ENCODE results near the gene EMILIN3. TPM values are rescaled to one million over a fixed set of nuclear protein-coding genes. Genes with fewer than 3 reads are reported as not detected.

Gene EMILIN3
- total RNA-seq, 1 donor from 2014 or later, result 0.20 TPM

- FAIRE-seq (no peak), DNase-seq (ENCODE audit: low read depth) (no peak)
- Histone ChIP-seq H2AFZ (ENCODE audit: low read depth, low read length) (no peak overlapping the region), H3K27me3 (ENCODE audit: insufficient read depth, low read length) (peaks cover 14% of the 10 kb centered on the region), H3K4me1 (ENCODE audit: insufficient read depth, low read length) (no peaks in the 10 kb centered on the region), H3K4me3 (ENCODE audit: insufficient read depth, low read depth, low read length) (no peak overlapping the region), H4K20me1 (ENCODE audit: insufficient read depth, low read length) (no peaks in the 10 kb centered on the region), H3K27ac (ENCODE audit: low read depth, low read length) (no peak overlapping the region), H3K9me3 (ENCODE audit: insufficient read depth, low read depth, low read length) (no peaks in the 10 kb centered on the region), H3K79me2 (ENCODE audit: insufficient read depth, low read length) (no peaks in the 10 kb centered on the region), H3K36me3 (ENCODE audit: insufficient read depth, low read length) (no peaks in the 10 kb centered on the region), H3K4me2 (ENCODE audit: low read length) (no peak overlapping the region), H3K9ac (ENCODE audit: low read length) (no peak overlapping the region)
- Mint-ChIP-seq H3K4me3 (ENCODE audit: unreplicated experiment) (no peak overlapping the region), H3K9me3 (ENCODE audit: unreplicated experiment) (no peaks in the 10 kb centered on the region), H3K36me3 (ENCODE audit: low read depth, unreplicated experiment) (peaks cover 15% of the 10 kb centered on the region), H3K27ac (ENCODE audit: unreplicated experiment) (no peak overlapping the region), H3K27me3 (ENCODE audit: low read depth, unreplicated experiment) (peaks cover 16% of the 10 kb centered on the region), H3K4me1 (ENCODE audit: low read depth, unreplicated experiment) (no peaks in the 10 kb centered on the region)
- TF ChIP-seq, protein P1, sequence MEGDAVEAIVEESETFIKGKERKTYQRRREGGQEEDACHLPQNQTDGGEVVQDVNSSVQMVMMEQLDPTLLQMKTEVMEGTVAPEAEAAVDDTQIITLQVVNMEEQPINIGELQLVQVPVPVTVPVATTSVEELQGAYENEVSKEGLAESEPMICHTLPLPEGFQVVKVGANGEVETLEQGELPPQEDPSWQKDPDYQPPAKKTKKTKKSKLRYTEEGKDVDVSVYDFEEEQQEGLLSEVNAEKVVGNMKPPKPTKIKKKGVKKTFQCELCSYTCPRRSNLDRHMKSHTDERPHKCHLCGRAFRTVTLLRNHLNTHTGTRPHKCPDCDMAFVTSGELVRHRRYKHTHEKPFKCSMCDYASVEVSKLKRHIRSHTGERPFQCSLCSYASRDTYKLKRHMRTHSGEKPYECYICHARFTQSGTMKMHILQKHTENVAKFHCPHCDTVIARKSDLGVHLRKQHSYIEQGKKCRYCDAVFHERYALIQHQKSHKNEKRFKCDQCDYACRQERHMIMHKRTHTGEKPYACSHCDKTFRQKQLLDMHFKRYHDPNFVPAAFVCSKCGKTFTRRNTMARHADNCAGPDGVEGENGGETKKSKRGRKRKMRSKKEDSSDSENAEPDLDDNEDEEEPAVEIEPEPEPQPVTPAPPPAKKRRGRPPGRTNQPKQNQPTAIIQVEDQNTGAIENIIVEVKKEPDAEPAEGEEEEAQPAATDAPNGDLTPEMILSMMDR (IDR thresholded peaks at IDR 0.05; ENCODE audit: insufficient read depth, low read depth, low read length), result no peak
- no peak for TF ChIP-seq EZH2 (IDR thresholded peaks at IDR 0.05; ENCODE audit: insufficient read depth, low read length)
Measured at GRCh38 chr20:41360831-41361756, 5.5 kb downstream of the EMILIN3 start.

- peaks cover 23% of the 10 kb centered on the region for H3K36me3 Mint-ChIP-seq (ENCODE audit: low read depth, unreplicated experiment)
- FAIRE-seq (no peak), DNase-seq (ENCODE audit: low read depth) (no peak)
- no peak overlapping the region for H3K9ac ChIP-seq (ENCODE audit: low read length)
- TF ChIP-seq, protein P1 (IDR thresholded peaks at IDR 0.05; ENCODE audit: insufficient read depth, low read depth, low read length), result no peak
- no peak for TF ChIP-seq EZH2 (IDR thresholded peaks at IDR 0.05; ENCODE audit: insufficient read depth, low read length)
- H3K27ac Mint-ChIP-seq (ENCODE audit: unreplicated experiment), result no peak overlapping the region
- no peak overlapping the region for H3K4me3 Mint-ChIP-seq (ENCODE audit: unreplicated experiment)
- no peaks in the 10 kb centered on the region for H3K79me2 ChIP-seq (ENCODE audit: insufficient read depth, low read length)
- no peaks in the 10 kb centered on the region for H3K9me3 Mint-ChIP-seq (ENCODE audit: unreplicated experiment)
- no peaks in the 10 kb centered on the region for H3K9me3 ChIP-seq (ENCODE audit: insufficient read depth, low read depth, low read length)
- peaks cover 5% of the 10 kb centered on the region for H3K27me3 Mint-ChIP-seq (ENCODE audit: low read depth, unreplicated experiment)
- no peaks in the 10 kb centered on the region for H3K36me3 ChIP-seq (ENCODE audit: insufficient read depth, low read length)
- no peak overlapping the region for H3K4me2 ChIP-seq (ENCODE audit: low read length)
- no peaks in the 10 kb centered on the region for H3K4me1 Mint-ChIP-seq (ENCODE audit: low read depth, unreplicated experiment)
- H3K27ac ChIP-seq (ENCODE audit: low read depth, low read length), result no peak overlapping the region
- no peak overlapping the region for H2AFZ ChIP-seq (ENCODE audit: low read depth, low read length)
- no peaks in the 10 kb centered on the region for H3K4me1 ChIP-seq (ENCODE audit: insufficient read depth, low read length)
- H4K20me1 ChIP-seq (ENCODE audit: insufficient read depth, low read length), result no peaks in the 10 kb centered on the region
- no peak overlapping the region for H3K4me3 ChIP-seq (ENCODE audit: insufficient read depth, low read depth, low read length)
- H3K27me3 ChIP-seq (ENCODE audit: insufficient read depth, low read length), result peaks cover 4% of the 10 kb centered on the region
Measured at GRCh38 chr20:41359541-41360011, 7.0 kb downstream of the EMILIN3 start.

DNA sequence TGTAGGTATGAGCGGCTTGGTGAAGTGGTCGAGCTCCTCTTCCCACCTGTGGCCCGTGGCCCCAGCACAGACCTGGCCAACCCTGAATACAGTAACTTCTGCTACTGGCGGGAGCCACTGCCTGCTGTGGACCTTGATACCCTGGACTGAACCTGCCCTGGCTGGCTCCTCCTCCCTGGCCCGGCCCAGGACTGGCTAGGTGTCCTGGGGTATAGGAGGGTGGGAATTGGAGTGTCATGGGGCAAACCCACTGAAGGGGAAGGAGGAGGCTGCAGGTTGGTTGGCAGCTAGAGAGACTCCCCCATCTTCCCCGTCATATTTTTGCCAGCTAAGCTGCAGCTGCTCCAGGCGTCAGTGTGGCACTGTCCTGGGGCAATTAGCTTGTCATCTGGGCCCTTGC is 7.9 kb downstream of the EMILIN3 start:
- H3K79me2 ChIP-seq (ENCODE audit: insufficient read depth, low read length), result no peaks in the 10 kb centered on the region
- Mint-ChIP-seq H3K36me3 (ENCODE audit: low read depth, unreplicated experiment) (peaks cover 31% of the 10 kb centered on the region), H3K27ac (ENCODE audit: unreplicated experiment) (no peak overlapping the region), H3K27me3 (ENCODE audit: low read depth, unreplicated experiment) (peaks cover 4% of the 10 kb centered on the region), H3K9me3 (ENCODE audit: unreplicated experiment) (no peaks in the 10 kb centered on the region), H3K4me3 (ENCODE audit: unreplicated experiment) (no peak overlapping the region), H3K4me1 (ENCODE audit: low read depth, unreplicated experiment) (no peaks in the 10 kb centered on the region)
- H3K9me3 ChIP-seq (ENCODE audit: insufficient read depth, low read depth, low read length), result no peaks in the 10 kb centered on the region
- H3K4me2 ChIP-seq (ENCODE audit: low read length), result no peak overlapping the region
- DNase-seq (ENCODE audit: low read depth) (no peak), FAIRE-seq (no peak)
- no peaks in the 10 kb centered on the region for H3K36me3 ChIP-seq (ENCODE audit: insufficient read depth, low read length)
- H2AFZ ChIP-seq (ENCODE audit: low read depth, low read length), result no peak overlapping the region
- TF ChIP-seq EZH2 (IDR thresholded peaks at IDR 0.05; ENCODE audit: insufficient read depth, low read length), result no peak
- TF ChIP-seq, protein P1 (IDR thresholded peaks at IDR 0.05; ENCODE audit: insufficient read depth, low read depth, low read length), result no peak
- H3K4me3 ChIP-seq (ENCODE audit: insufficient read depth, low read depth, low read length), result no peak overlapping the region
- no peak overlapping the region for H3K27ac ChIP-seq (ENCODE audit: low read depth, low read length)
- no peaks in the 10 kb centered on the region for H4K20me1 ChIP-seq (ENCODE audit: insufficient read depth, low read length)
- H3K9ac ChIP-seq (ENCODE audit: low read length), result no peak overlapping the region
- no peaks in the 10 kb centered on the region for H3K4me1 ChIP-seq (ENCODE audit: insufficient read depth, low read length)
- H3K27me3 ChIP-seq (ENCODE audit: insufficient read depth, low read length), result no peaks in the 10 kb centered on the region

All from astrocyte (in vitro differentiated cells and primary cell).